Amygdala (tissue), 56 donors: Measurements from ENCODE around the gene SARDH.

Experiments used
- DNase-seq, 56 donors: peaks; one replicate each; lab custom pipeline; 2025; lab: John Stamatoyannopoulos, UW

Gene SARDH

GRCh38 chr9:133657120-133657661 is 81.0 kb downstream of the SARDH start:
- DNase-seq = peak in 1 of 56 donors; percentile 10

- DNase-seq = no peak
These were observed 81.7 kb downstream of the SARDH start for GRCh38 chr9:133656211-133657119.

GRCh38 chr9:133655701-133656100 is 82.5 kb downstream of the SARDH start:
- no peak for DNase-seq

GRCh38 chr9:133654736-133655657 is 83.2 kb downstream of the SARDH start:
- DNase-seq = no peak

- no peak for DNase-seq
These were observed 84.5 kb downstream of the SARDH start for GRCh38 chr9:133653638-133654037.

- DNase-seq = no peak
These were observed 88.1 kb downstream of the SARDH start for GRCh38 chr9:133650026-133650425.

- no peak for DNase-seq
These were observed 89.0 kb downstream of the SARDH start for GRCh38 chr9:133649194-133649593.

- peak in 12 of 56 donors; percentile 11 to 60 (median 22) for DNase-seq
These were observed 90.2 kb downstream of the SARDH start for GRCh38 chr9:133647765-133648469.

- no peak for DNase-seq
These were observed 91.0 kb downstream of the SARDH start for GRCh38 chr9:133647148-133647547.

GRCh38 chr9:133645021-133645765 is 93.0 kb downstream of the SARDH start:
- no peak for DNase-seq

GRCh38 chr9:133643978-133644760 is 94.0 kb downstream of the SARDH start:
- no peak for DNase-seq

GRCh38 chr9:133643362-133643755 is 94.8 kb downstream of the SARDH start:
- no peak for DNase-seq

- DNase-seq = no peak
These were observed 95.3 kb downstream of the SARDH start for GRCh38 chr9:133642708-133643361.

GRCh38 chr9:133641861-133642595 is 96.1 kb downstream of the SARDH start:
- DNase-seq = no peak

- DNase-seq = no peak
These were observed 96.8 kb downstream of the SARDH start for GRCh38 chr9:133641396-133641655.

- DNase-seq = no peak
These were observed 97.4 kb downstream of the SARDH start for GRCh38 chr9:133640580-133641395.

GRCh38 chr9:133640160-133640559 is 98.0 kb downstream of the SARDH start:
- DNase-seq = no peak
